Measurements from ENCODE around the gene SMOC2.

SMOC2 gene

GRCh38 chr6:168413856-168414255 is 27.1 kb upstream of the SMOC2 start:
- Histone ChIP-seq H3K36me3 (ENCODE audit: control insufficient read depth in 2 of 2, insufficient read depth in 1 of 2, low read length in 2 of 2) (no peaks in the 10 kb centered on the region), H3K4me1 (ENCODE audit: control insufficient read depth, insufficient read depth, low read length) (no peaks in the 10 kb centered on the region), H3K4me3 (ENCODE audit: low read depth, low read length) (no peak overlapping the region), H3K27ac (ENCODE audit: extremely low read depth, low read depth, low read length) (no peak overlapping the region), H3K9me3 (ENCODE audit: control insufficient read depth, insufficient read depth, low read depth, low read length) (no peaks in the 10 kb centered on the region)
- ChIA-PET CTCF (no interaction called here), POLR2A (no interaction called here)
- TF ChIP-seq ZNF23 (tag by site-specific recombination; IDR thresholded peaks at IDR 0.05; ENCODE audit: borderline replicate concordance), result no peak
- no peak for TF ChIP-seq ZBTB10 (tag by site-specific recombination; IDR thresholded peaks at IDR 0.05)
- TF ChIP-seq ZNF521 (tag by site-specific recombination; IDR thresholded peaks at IDR 0.05), result no peak
- no peak for TF ChIP-seq ZSCAN18 (tag by site-specific recombination; IDR thresholded peaks at IDR 0.05)
- no peak for TF ChIP-seq ZFP37 (tag by site-specific recombination; IDR thresholded peaks at IDR 0.05)
- TF ChIP-seq ZNF221 (tag by site-specific recombination; IDR thresholded peaks at IDR 0.05; ENCODE audit: borderline replicate concordance), result no peak
- TF ChIP-seq ZNF335 (tag by site-specific recombination; conservative IDR thresholded peaks at IDR 0.05), result no peak
- TF ChIP-seq ZNF654 (tag by site-specific recombination; IDR thresholded peaks at IDR 0.05; ENCODE audit: low read depth), result no peak
- TF ChIP-seq ZNF510 (tag by site-specific recombination; IDR thresholded peaks at IDR 0.05; ENCODE audit: insufficient replicate concordance), result no peak
- TF ChIP-seq PRDM2 (tag by site-specific recombination; IDR thresholded peaks at IDR 0.05; ENCODE audit: borderline replicate concordance), result no peak
- no peak for TF ChIP-seq ZNF837 (tag by site-specific recombination; IDR thresholded peaks at IDR 0.05)
- no peak for TF ChIP-seq ZNF214 (tag by site-specific recombination; IDR thresholded peaks at IDR 0.05; ENCODE audit: borderline replicate concordance)
- TF ChIP-seq ZNF239 (tag by site-specific recombination; IDR thresholded peaks at IDR 0.05), result no peak
- TF ChIP-seq ZNF561 (tag by site-specific recombination; IDR thresholded peaks at IDR 0.05; ENCODE audit: borderline replicate concordance), result no peak
- no peak for TF ChIP-seq ZNF112 (tag by site-specific recombination; IDR thresholded peaks at IDR 0.05)
- no peak for TF ChIP-seq TRIM28 (IDR thresholded peaks at IDR 0.05; ENCODE audit: borderline replicate concordance, low read length)
- no peak for TF ChIP-seq IKZF3 (tag by site-specific recombination; IDR thresholded peaks at IDR 0.05)
- TF ChIP-seq ZNF530 (tag by site-specific recombination; IDR thresholded peaks at IDR 0.05; ENCODE audit: low read depth), result no peak
- no peak for TF ChIP-seq ZNF10 (tag by site-specific recombination; IDR thresholded peaks at IDR 0.05)
- no peak for TF ChIP-seq ZNF785 (tag by site-specific recombination; IDR thresholded peaks at IDR 0.05)

Measured in HEK293 (cell line).